GM19035 (cell line): ENCODE results near the gene CCDC178.
"Not testable (repeated sequence)": the region's sequence is repeated elsewhere in the genome, so short reads cannot be mapped to it uniquely, and the experiment has no call there.

Source experiments
- ATAC-seq: cut with Tn5 transposase; IDR thresholded peaks from one replicate; pipeline ENCODE4 v1.9.1; 2021; ENCODE audit not compliant: unreplicated experiment

Gene CCDC178

GRCh38 chr18:33369711-33370449 lies 70.6 kb downstream of the CCDC178 start:
- ATAC-seq, result no peak

- ATAC-seq, result no peak
Observed at GRCh38 chr18:33356735-33357134, 83.8 kb downstream of the CCDC178 start.

- ATAC-seq, result no peak
Observed at GRCh38 chr18:33355756-33356155, 84.8 kb downstream of the CCDC178 start.

- no peak for ATAC-seq
Observed at GRCh38 chr18:33355263-33355662, 85.3 kb downstream of the CCDC178 start.

GRCh38 chr18:33350256-33350655 lies 90.3 kb downstream of the CCDC178 start:
- ATAC-seq, result no peak

GRCh38 chr18:33339733-33340132 lies 100.8 kb downstream of the CCDC178 start:
- ATAC-seq, result not testable (repeated sequence)

- no peak for ATAC-seq
Observed at GRCh38 chr18:33334781-33335180, 105.7 kb downstream of the CCDC178 start.

GRCh38 chr18:33330711-33331110 lies 109.8 kb downstream of the CCDC178 start:
- ATAC-seq, result no peak

GRCh38 chr18:33326975-33327374 lies 113.5 kb downstream of the CCDC178 start:
- ATAC-seq, result no peak

- no peak for ATAC-seq
Observed at GRCh38 chr18:33317640-33318039, 122.9 kb downstream of the CCDC178 start.

- no peak for ATAC-seq
Observed at GRCh38 chr18:33316146-33316587, 124.4 kb downstream of the CCDC178 start.

- ATAC-seq, result no peak
Observed at GRCh38 chr18:33307520-33307919, 133.0 kb downstream of the CCDC178 start.

- ATAC-seq, result no peak
Observed at GRCh38 chr18:33304277-33304676, 136.2 kb downstream of the CCDC178 start.

GRCh38 chr18:33291539-33291938 lies 149.0 kb downstream of the CCDC178 start:
- ATAC-seq, result no peak

- ATAC-seq, result no peak
Observed at GRCh38 chr18:33288082-33288716, 152.3 kb downstream of the CCDC178 start.

- ATAC-seq, result no peak
Observed at GRCh38 chr18:33282709-33283333, 157.7 kb downstream of the CCDC178 start.

- no peak for ATAC-seq
Observed at GRCh38 chr18:33282142-33282541, 158.4 kb downstream of the CCDC178 start.

GRCh38 chr18:33277431-33277830 lies 163.1 kb downstream of the CCDC178 start:
- ATAC-seq, result no peak

GRCh38 chr18:33275843-33276242 lies 164.7 kb downstream of the CCDC178 start:
- ATAC-seq, result no peak

- no peak for ATAC-seq
Observed at GRCh38 chr18:33270297-33270696, 170.2 kb downstream of the CCDC178 start.

- ATAC-seq, result no peak
Observed at GRCh38 chr18:33269223-33269622, 171.3 kb downstream of the CCDC178 start.

GRCh38 chr18:33264566-33264965 lies 176.0 kb downstream of the CCDC178 start:
- ATAC-seq, result no peak
